Mucosa of gallbladder (tissue), 1 donor: ENCODE data around the gene RGL1. TPM values are rescaled to one million over a fixed set of nuclear protein-coding genes. Genes with fewer than 3 reads are reported as not detected.

ENCODE experiments used
- DNase-seq: peaks from one replicate; pipeline ENCODE4 v3.0.0-alpha.2; 2020; ENCODE audit warnings: low spot score
- total RNA-seq: library from RNA; stranded (reverse); gene quantifications from one replicate; pipeline ENCODE4 v1.2.1, GENCODE V29; 2021
- donor health status: DM: no; HTN: no; CAD: no.

The RGL1 gene
- total RNA-seq, 1 donor from 2014 or later: 13.1 TPM

- peak; percentile 44 for DNase-seq
Measured at GRCh38 chr1:183956559-183957188, 151.8 kb downstream of the RGL1 start.

GRCh38 chr1:183957216-183957830 lies 152.4 kb downstream of the RGL1 start:
- DNase-seq: no peak

GRCh38 chr1:183958958-183959357 lies 154.0 kb downstream of the RGL1 start:
- DNase-seq: no peak

- DNase-seq: no peak
Measured at GRCh38 chr1:183961132-183961531, 156.2 kb downstream of the RGL1 start.

GRCh38 chr1:183962903-183963302 lies 158.0 kb downstream of the RGL1 start:
- no peak for DNase-seq

- DNase-seq: no peak
Measured at GRCh38 chr1:183965726-183966125, 160.8 kb downstream of the RGL1 start.

- DNase-seq: no peak
Measured at GRCh38 chr1:183966487-183966886, 161.6 kb downstream of the RGL1 start.

- no peak for DNase-seq
Measured at GRCh38 chr1:183967914-183968313, 163.0 kb downstream of the RGL1 start.

GRCh38 chr1:183968386-183968785 lies 163.5 kb downstream of the RGL1 start:
- DNase-seq: no peak

GRCh38 chr1:183970516-183971300 lies 165.8 kb downstream of the RGL1 start:
- no peak for DNase-seq

- no peak for DNase-seq
Measured at GRCh38 chr1:183975651-183976050, 170.7 kb downstream of the RGL1 start.

- no peak for DNase-seq
Measured at GRCh38 chr1:183977717-183978116, 172.8 kb downstream of the RGL1 start.

Other genes starting within 250 kb of the RGL1 start
- gene NCF2, start 214.7 kb upstream of the RGL1 start, total RNA-seq: 9.6 TPM
- gene ARPC5, start 169.3 kb upstream of the RGL1 start, total RNA-seq: 108 TPM
- gene APOBEC4, start 151.8 kb upstream of the RGL1 start, total RNA-seq: not detected
- 4.6 TPM for gene COLGALT2, start 232.6 kb downstream of the RGL1 start, total RNA-seq
- gene TSEN15, start 246.6 kb downstream of the RGL1 start, total RNA-seq: 20.8 TPM